Stimulated activated CD8-positive, alpha-beta memory T cell treated with anti-CD3 and anti-CD28 coated beads, Interleukin-12 subunit alpha, Interleukin-12 subunit beta, amount 100 ng/mL, for 24 hours (primary cell): ENCODE measurements around the gene ASAP2.
"Not testable (repeated sequence)": the region's sequence is repeated elsewhere in the genome, so short reads cannot be mapped to it uniquely, and the experiment has no call there.

ENCODE experiments used
- DNase-seq: peaks from one replicate; pipeline ENCODE4 v3.0.0-alpha.2; 2020; ENCODE audit errors: extremely low read depth

Gene ASAP2

GRCh38 chr2:9211496-9211895, 4.9 kb downstream of the ASAP2 start:
- no peak for DNase-seq

- no peak for DNase-seq
Measured at GRCh38 chr2:9212010-9212635, 5.5 kb downstream of the ASAP2 start.

GRCh38 chr2:9212661-9213411, 6.2 kb downstream of the ASAP2 start:
- DNase-seq, result no peak

GRCh38 chr2:9213477-9214051, 7.0 kb downstream of the ASAP2 start:
- DNase-seq, result no peak

GRCh38 chr2:9214873-9215272, 8.3 kb downstream of the ASAP2 start:
- no peak for DNase-seq

GRCh38 chr2:9215680-9216079, 9.1 kb downstream of the ASAP2 start:
- no peak for DNase-seq

GRCh38 chr2:9216143-9216542, 9.5 kb downstream of the ASAP2 start:
- not testable (repeated sequence) for DNase-seq

- no peak for DNase-seq
Measured at GRCh38 chr2:9217838-9218770, 11.5 kb downstream of the ASAP2 start.

GRCh38 chr2:9219027-9219445, 12.4 kb downstream of the ASAP2 start:
- no peak for DNase-seq

GRCh38 chr2:9220201-9220600, 13.6 kb downstream of the ASAP2 start:
- DNase-seq, result no peak

- DNase-seq, result no peak
Measured at GRCh38 chr2:9221223-9221622, 14.6 kb downstream of the ASAP2 start.

- DNase-seq, result no peak
Measured at GRCh38 chr2:9222239-9222892, 15.8 kb downstream of the ASAP2 start.

- DNase-seq, result no peak
Measured at GRCh38 chr2:9222893-9223287, 16.3 kb downstream of the ASAP2 start.

- no peak for DNase-seq
Measured at GRCh38 chr2:9225806-9226205, 19.2 kb downstream of the ASAP2 start.

GRCh38 chr2:9226458-9227380, 20.1 kb downstream of the ASAP2 start:
- no peak for DNase-seq

GRCh38 chr2:9228088-9228751, 21.6 kb downstream of the ASAP2 start:
- no peak for DNase-seq

GRCh38 chr2:9228781-9229469, 22.3 kb downstream of the ASAP2 start:
- DNase-seq, result no peak

- no peak for DNase-seq
Measured at GRCh38 chr2:9229470-9229820, 22.8 kb downstream of the ASAP2 start.

GRCh38 chr2:9230051-9230802, 23.6 kb downstream of the ASAP2 start:
- no peak for DNase-seq
